Fibroblast of lung (primary cell): Measurements from ENCODE around the gene TET1.

Experiments
- EZH2 ChIP-seq: IDR thresholded peaks from 2 replicates; pipeline ENCODE4 v1.5.1; 2012; ENCODE audit warnings: low read length, control low read depth, mild to moderate bottlenecking; ENCODE audit errors: missing control alignments
- TF ChIP-seq, protein P1 (sequence below), 2 donors: IDR thresholded peaks in 1 of 2; conservative IDR thresholded peaks in 1 of 2; 1 replicate in 1 of 2; 2 replicates in 1 of 2; pipeline ENCODE4 v1.5.1; 2011 to 2012; ENCODE audit warnings: low read length in 2 of 2, control low read depth in 1 of 2, inconsistent platforms in 1 of 2, low read depth in 1 of 2, mild to moderate bottlenecking in 1 of 2

DNA sequence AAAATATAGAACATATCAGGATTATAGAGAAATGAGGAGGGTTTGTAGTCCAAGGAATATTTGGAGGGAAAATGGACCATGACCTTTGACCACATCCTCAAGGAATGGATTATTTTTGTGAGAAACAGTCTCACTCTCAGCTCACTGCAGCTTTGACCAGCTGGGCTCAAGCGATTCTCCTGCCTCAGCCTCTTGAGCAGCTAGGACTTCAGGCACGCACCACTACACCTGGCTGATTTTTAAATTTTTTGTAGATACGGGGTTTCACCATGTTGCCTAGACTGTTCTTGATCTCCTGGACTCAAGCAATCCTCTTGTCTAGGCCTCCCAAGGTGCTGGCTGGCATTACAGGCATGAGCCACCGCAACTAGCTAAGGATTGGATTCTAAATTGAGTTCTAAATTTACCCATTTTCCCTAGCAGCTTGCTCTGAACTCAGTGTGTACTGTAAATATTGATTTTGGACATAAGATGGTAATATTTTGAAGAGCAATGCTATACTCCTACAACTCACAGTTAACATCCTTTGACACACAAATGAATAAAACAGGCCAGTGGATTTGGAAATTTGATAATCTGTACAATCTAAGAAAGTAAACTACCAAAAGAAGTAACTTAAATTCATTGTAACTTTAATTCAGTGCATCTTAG, 73.8 kb downstream of the TET1 start:
- TF ChIP-seq, protein P1, sequence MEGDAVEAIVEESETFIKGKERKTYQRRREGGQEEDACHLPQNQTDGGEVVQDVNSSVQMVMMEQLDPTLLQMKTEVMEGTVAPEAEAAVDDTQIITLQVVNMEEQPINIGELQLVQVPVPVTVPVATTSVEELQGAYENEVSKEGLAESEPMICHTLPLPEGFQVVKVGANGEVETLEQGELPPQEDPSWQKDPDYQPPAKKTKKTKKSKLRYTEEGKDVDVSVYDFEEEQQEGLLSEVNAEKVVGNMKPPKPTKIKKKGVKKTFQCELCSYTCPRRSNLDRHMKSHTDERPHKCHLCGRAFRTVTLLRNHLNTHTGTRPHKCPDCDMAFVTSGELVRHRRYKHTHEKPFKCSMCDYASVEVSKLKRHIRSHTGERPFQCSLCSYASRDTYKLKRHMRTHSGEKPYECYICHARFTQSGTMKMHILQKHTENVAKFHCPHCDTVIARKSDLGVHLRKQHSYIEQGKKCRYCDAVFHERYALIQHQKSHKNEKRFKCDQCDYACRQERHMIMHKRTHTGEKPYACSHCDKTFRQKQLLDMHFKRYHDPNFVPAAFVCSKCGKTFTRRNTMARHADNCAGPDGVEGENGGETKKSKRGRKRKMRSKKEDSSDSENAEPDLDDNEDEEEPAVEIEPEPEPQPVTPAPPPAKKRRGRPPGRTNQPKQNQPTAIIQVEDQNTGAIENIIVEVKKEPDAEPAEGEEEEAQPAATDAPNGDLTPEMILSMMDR (conservative IDR thresholded peaks at IDR 0.05 in 1 of 2, IDR thresholded peaks at IDR 0.05 in 1 of 2; ENCODE audit: low read depth in 1 of 2, low read length in 2 of 2) = no peak
- TF ChIP-seq EZH2 = no peak
